Karpas-422 (cell line): ENCODE measurements around the gene MRPL51. TPM values are rescaled to one million over a fixed set of nuclear protein-coding genes. Genes with fewer than 3 reads are reported as not detected.
"Not testable (repeated sequence)": the region's sequence is repeated elsewhere in the genome, so short reads cannot be mapped to it uniquely, and the experiment has no call there.

Experiments used
- DNase-seq: peaks from one replicate; pipeline ENCODE4 v3.0.0-alpha.2; 2015
- H2AFZ ChIP-seq: fragments of 200-600 bp; sonication (generic); 2 replicates; pipeline ENCODE4 v1.6.1; 2014; ENCODE audit warnings: antibody characterized with exemption, low read length, mixed read lengths
- H3K27ac ChIP-seq: fragments of 200-600 bp; sonication (generic); 2 replicates; pipeline ENCODE4 v1.5.1; 2014; ENCODE audit warnings: mild to moderate bottlenecking, low read length, moderate library complexity
- H3K27me3 ChIP-seq: fragments of 200-600 bp; sonication (generic); 2 replicates; pipeline ENCODE4 v1.6.1; 2014; ENCODE audit warnings: low read length, mixed read lengths
- H3K36me3 ChIP-seq: fragments of 200-600 bp; sonication (generic); 2 replicates; pipeline ENCODE4 v1.6.1; 2014; ENCODE audit warnings: low read length, mixed read lengths; ENCODE audit not compliant: insufficient read depth
- H3K4me1 ChIP-seq: fragments of 200-600 bp; sonication (generic); 2 replicates; pipeline ENCODE4 v1.6.1; 2014; ENCODE audit warnings: mild to moderate bottlenecking, low read length, mixed read lengths
- H3K4me2 ChIP-seq: fragments of 200-600 bp; sonication (generic); 2 replicates; pipeline ENCODE4 v1.6.1; 2014; ENCODE audit warnings: low read length, low read depth, mild to moderate bottlenecking; ENCODE audit not compliant: poor library complexity, severe bottlenecking
- H3K4me3 ChIP-seq: fragments of 200-600 bp; sonication (generic); 2 replicates; pipeline ENCODE4 v1.5.1; 2014; ENCODE audit warnings: mild to moderate bottlenecking, antibody characterized with exemption, low read length, mixed read lengths
- H3K79me2 ChIP-seq: fragments of 200-600 bp; sonication (generic); 2 replicates; pipeline ENCODE4 v1.6.1; 2014; ENCODE audit warnings: mild to moderate bottlenecking, low read length, mixed read lengths
- H3K9ac ChIP-seq: fragments of 200-600 bp; sonication (generic); 2 replicates; pipeline ENCODE4 v1.6.0; 2014; ENCODE audit warnings: low read length
- H3K9me2 ChIP-seq: fragments of 200-600 bp; sonication (generic), shearing (Covaris generic); replicated peaks from 2 replicates; pipeline ENCODE4 v1.6.0; 2014; ENCODE audit warnings: mild to moderate bottlenecking, low read length, moderate library complexity; ENCODE audit not compliant: insufficient read depth
- H3K9me3 ChIP-seq: fragments of 300-700, 200-600 bp; sonication (generic); 2 replicates; pipeline ENCODE4 v1.6.1; 2014; ENCODE audit warnings: low read length, mixed read lengths
- H4K20me1 ChIP-seq: fragments of 200-600 bp; sonication (generic); 2 replicates; pipeline ENCODE4 v1.6.1; 2014; ENCODE audit warnings: mild to moderate bottlenecking, antibody characterized with exemption, low read length, low read depth; ENCODE audit not compliant: insufficient read depth
- total RNA-seq: library from RNA; depleted of rRNA; stranded (reverse); fragments of >200 nt; shearing (Covaris generic); gene quantifications from 2 replicates; pipeline ENCODE4 v1.2.3, GENCODE V29; 2014; ENCODE audit warnings: low replicate concordance

The MRPL51 gene
- total RNA-seq, 1 experiment from 2014 or later, result 171 TPM

DNA sequence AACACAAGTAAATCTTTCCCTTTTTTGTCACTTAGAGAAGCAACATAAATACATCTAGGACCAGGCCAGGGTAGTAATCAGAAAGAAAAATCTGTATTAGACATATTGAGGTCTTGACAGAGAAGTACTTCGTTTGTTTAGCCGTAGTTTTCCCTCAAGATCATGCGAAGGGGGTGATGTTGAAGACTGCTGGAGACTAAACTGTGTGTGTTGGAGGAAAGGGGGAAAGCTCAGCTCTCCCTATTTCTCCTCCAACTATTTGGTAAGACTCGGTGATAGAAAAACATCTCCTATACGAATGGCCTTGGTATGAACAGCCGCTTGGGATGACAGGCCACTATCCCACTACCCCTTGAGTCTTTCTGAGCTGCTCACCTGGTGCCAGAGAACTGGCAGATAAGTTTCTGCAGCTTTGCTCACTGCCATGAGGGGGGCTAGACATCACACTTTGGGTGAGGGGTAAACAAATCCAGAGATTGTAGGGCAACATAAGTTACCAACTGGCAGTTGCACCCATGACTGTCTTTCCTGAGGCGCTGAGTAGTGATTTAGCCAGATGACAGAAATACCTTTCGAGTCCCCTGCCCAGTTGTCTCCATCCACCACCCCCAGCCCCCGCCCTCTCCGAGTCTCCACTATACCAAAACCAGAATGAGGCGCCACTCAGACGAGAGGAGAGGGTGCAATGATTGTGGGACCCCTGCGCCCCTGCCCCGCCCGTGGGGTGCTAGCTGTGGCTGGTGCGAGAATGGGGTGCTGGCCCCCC, 23.3 kb downstream of the MRPL51 start:
- peak; percentile 67 for DNase-seq
- peaks cover 54% of the 10 kb centered on the region for H3K4me1 ChIP-seq
- peak overlapping the region; percentile 95 for H3K27ac ChIP-seq
- H3K9me2 ChIP-seq, result no peaks in the 10 kb centered on the region
- H3K27me3 ChIP-seq, result no peaks in the 10 kb centered on the region
- peaks cover 46% of the 10 kb centered on the region for H3K79me2 ChIP-seq
- peaks cover 47% of the 10 kb centered on the region for H3K36me3 ChIP-seq
- H3K9ac ChIP-seq, result peak overlapping the region; percentile 97
- peak overlapping the region; percentile 94 for H3K4me3 ChIP-seq
- H4K20me1 ChIP-seq, result peaks cover 32% of the 10 kb centered on the region
- peak overlapping the region; percentile 77 for H3K4me2 ChIP-seq
- H2AFZ ChIP-seq, result no peak overlapping the region
- H3K9me3 ChIP-seq, result no peaks in the 10 kb centered on the region

DNA sequence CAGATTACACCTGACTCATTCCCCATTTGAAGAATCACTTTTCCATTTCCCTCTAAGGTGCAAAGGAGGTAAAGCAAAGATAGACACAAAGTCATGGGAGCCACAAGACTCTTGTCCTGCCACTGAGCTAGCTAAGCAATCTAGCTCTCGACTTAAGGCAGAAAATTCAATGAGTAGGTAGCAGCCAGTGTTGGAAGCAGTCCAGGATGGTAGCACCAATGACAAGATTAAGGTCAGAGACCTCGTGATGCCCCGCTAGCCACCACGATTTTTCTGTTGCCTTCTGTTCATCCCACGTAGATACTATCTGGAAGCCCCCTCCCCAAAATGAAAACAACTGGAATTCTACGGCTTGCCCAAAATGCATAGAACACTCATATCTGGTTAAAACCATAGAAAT, 24.0 kb downstream of the MRPL51 start:
- Histone ChIP-seq H3K4me1 (peaks cover 61% of the 10 kb centered on the region), H2AFZ (no peak overlapping the region), H3K4me2 (peak overlapping the region; percentile 77), H3K79me2 (peaks cover 49% of the 10 kb centered on the region), H3K4me3 (peak overlapping the region; percentile 94), H3K9me2 (no peaks in the 10 kb centered on the region), H3K36me3 (peaks cover 54% of the 10 kb centered on the region), H3K27ac (peak overlapping the region; percentile 95), H3K9me3 (no peaks in the 10 kb centered on the region), H4K20me1 (peaks cover 32% of the 10 kb centered on the region), H3K9ac (peak overlapping the region; percentile 97), H3K27me3 (no peaks in the 10 kb centered on the region)
- peak; percentile 70 for DNase-seq

DNA sequence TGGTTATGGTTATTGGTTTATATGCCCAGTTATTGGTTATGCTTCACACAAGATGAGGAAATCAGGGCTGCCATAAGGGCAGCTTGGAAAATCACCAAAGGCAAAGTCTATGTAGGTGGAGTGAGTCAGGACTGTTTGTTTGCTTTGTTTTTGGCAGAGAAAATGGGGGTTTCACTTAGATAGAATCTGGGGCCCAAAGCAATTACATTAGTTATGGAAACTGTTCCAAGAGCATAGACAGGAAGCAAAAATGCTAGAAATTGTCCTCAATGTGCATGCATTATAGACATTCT, 24.8 kb downstream of the MRPL51 start:
- Histone ChIP-seq H4K20me1 (peaks cover 32% of the 10 kb centered on the region), H3K4me2 (peak overlapping the region; percentile 77), H3K79me2 (peaks cover 49% of the 10 kb centered on the region), H3K27ac (peak overlapping the region; percentile 95), H3K36me3 (peaks cover 61% of the 10 kb centered on the region), H3K9ac (peak overlapping the region; percentile 97), H3K27me3 (no peaks in the 10 kb centered on the region), H3K4me3 (peak overlapping the region; percentile 94), H3K9me2 (no peaks in the 10 kb centered on the region), H3K9me3 (no peaks in the 10 kb centered on the region), H2AFZ (no peak overlapping the region), H3K4me1 (peaks cover 69% of the 10 kb centered on the region)
- DNase-seq, result no peak

DNA sequence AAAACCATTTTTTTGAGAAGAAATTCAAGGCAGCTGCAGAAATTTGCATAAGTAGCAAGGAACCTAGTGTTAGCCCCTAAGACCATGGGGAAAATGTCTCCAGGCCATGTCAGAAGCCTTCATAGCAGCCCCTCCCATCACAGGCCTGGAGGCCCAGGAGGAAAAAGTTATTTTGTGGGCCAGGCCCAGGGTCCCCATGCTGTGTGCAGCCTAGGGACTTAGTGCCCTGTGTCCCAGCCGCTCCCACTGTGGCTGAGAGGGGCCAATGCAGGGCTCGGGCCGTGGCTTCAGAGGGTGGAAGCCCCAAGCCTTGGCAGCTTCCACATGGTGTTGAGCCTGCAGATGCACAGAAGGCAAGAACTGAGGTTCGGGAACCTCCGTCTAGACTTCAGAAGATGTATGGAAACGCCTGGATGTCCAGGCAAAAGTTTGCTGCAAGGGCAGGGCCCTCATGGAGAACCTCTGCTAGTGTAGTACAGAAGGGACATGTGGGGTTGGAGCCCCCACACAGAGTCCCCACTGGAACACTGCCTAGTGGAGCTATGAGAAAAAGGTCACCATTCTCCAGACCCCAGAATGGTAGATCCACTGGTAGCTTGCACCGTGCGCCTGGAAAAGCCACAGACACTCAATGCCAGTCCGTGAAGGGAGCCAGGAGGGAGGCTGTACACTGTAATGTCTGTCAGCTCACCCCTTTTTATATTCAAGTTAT, 25.3 kb downstream of the MRPL51 start:
- H3K9me3 ChIP-seq, H3K9me2 ChIP-seq, H3K27me3 ChIP-seq, H2AFZ ChIP-seq: not testable (repeated sequence)
- Histone ChIP-seq H3K4me1 (peaks cover 75% of the 10 kb centered on the region), H3K4me3 (peak overlapping the region; percentile 94), H3K27ac (peak overlapping the region; percentile 95), H3K79me2 (peaks cover 49% of the 10 kb centered on the region), H4K20me1 (peaks cover 32% of the 10 kb centered on the region), H3K9ac (peak overlapping the region; percentile 97), H3K4me2 (peak overlapping the region; percentile 77), H3K36me3 (peaks cover 64% of the 10 kb centered on the region)
- DNase-seq, result peak; percentile 62

DNA sequence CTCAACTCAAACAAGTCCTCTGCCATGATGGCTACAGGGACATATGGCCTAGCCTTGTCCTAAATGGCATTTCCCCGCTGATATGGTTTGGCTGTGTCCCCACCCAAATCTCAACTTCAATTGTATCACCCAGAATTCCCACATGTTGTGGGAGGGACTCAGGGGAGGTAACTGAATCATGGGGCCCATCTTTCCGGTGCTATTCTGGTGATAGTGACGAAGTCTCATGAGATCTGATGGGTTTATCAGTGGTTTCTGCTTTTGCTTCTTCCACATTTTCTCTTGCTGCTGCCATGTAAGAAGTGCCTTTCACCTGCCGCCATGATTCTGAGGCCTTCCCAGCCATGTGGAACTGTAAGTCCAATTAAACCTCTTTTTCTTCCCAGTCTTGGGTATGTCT, 26.3 kb downstream of the MRPL51 start:
- peaks cover 71% of the 10 kb centered on the region for H3K36me3 ChIP-seq
- not testable (repeated sequence) for H3K27me3 ChIP-seq, H3K9me3 ChIP-seq, H2AFZ ChIP-seq, H3K9me2 ChIP-seq, H3K4me3 ChIP-seq
- H3K4me1 ChIP-seq, result peaks cover 84% of the 10 kb centered on the region
- H3K27ac ChIP-seq, result peak overlapping the region; percentile 95
- H3K79me2 ChIP-seq, result peaks cover 49% of the 10 kb centered on the region
- peaks cover 32% of the 10 kb centered on the region for H4K20me1 ChIP-seq
- peak; percentile 77 for DNase-seq
- peak overlapping the region; percentile 77 for H3K4me2 ChIP-seq
- H3K9ac ChIP-seq, result peak overlapping the region; percentile 40

DNA sequence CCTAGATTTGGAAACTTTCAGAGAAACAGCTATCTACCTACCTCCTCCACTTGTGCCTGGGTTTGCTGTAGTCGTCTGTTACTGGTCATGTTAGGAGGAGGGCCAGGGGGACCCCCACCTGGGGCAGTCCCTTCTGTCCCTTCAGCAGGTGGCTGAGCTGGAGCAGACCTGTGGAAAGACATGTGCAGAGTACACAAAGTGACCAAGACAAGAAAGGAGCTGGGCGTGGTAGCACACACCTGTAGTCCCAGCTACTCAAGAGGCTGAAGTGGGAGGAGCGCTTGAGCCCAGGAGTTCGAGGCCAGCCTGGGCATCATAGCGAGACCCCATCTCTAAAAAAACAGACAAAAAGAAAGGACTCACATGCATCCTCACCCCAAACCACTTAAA, 26.9 kb downstream of the MRPL51 start:
- Histone ChIP-seq H3K79me2 (peaks cover 49% of the 10 kb centered on the region), H3K36me3 (peaks cover 76% of the 10 kb centered on the region), H3K9ac (peak overlapping the region; percentile 40), H3K4me2 (peak overlapping the region; percentile 77), H3K4me3 (no peak overlapping the region; the same call in 1 of the 2 replicates), H3K27me3 (no peaks in the 10 kb centered on the region), H3K27ac (peak overlapping the region; percentile 95), H3K9me3 (no peaks in the 10 kb centered on the region), H2AFZ (no peak overlapping the region), H3K9me2 (no peaks in the 10 kb centered on the region), H3K4me1 (peaks cover 87% of the 10 kb centered on the region), H4K20me1 (peaks cover 32% of the 10 kb centered on the region)
- DNase-seq, result peak; percentile 42

DNA sequence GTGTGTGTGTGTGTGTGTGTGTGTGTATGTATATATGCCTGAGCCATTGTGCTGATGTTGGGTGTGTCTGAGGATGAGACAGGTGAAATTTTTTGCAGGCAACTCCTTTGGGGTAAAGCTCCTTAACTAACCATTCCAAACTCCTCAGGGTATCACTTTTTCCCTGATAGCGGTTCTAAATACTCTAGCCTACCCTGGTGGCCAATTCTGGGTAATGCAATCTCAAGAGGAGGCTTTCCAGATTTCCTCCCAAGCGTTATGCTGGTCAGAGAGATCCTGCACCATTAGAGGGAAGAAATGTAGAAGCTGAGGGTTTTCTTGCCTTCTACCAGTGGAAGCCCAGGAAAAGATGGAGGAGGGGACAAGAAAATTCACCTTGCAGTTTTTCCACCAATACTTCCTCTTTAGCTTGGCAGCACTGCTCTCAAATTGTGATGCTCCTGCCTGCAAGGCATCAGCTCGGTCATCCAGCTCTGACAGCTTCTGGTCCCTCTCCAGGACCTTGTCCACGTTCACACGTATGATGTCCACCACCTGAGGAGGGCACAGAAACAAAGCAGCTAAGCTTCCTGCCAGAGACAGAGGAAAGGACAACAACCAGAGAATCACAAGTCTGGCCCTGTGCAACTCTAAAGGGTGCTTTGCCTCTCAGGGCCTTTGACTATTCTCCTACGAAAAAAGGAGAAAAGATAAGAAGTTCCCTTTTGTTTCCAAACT, 27.4 kb downstream of the MRPL51 start:
- H3K9me3 ChIP-seq, result no peaks in the 10 kb centered on the region
- H3K27me3 ChIP-seq, result no peaks in the 10 kb centered on the region
- peak overlapping the region; percentile 40 for H3K9ac ChIP-seq
- DNase-seq, result peak; percentile 71
- peak overlapping the region; percentile 95 for H3K27ac ChIP-seq
- H2AFZ ChIP-seq, result no peak overlapping the region
- H4K20me1 ChIP-seq, result peaks cover 32% of the 10 kb centered on the region
- no peaks in the 10 kb centered on the region for H3K9me2 ChIP-seq
- peaks cover 49% of the 10 kb centered on the region for H3K79me2 ChIP-seq
- H3K4me2 ChIP-seq, result peak overlapping the region; percentile 77
- H3K36me3 ChIP-seq, result peaks cover 82% of the 10 kb centered on the region
- H3K4me1 ChIP-seq, result peaks cover 89% of the 10 kb centered on the region
- H3K4me3 ChIP-seq, result no peak overlapping the region

DNA sequence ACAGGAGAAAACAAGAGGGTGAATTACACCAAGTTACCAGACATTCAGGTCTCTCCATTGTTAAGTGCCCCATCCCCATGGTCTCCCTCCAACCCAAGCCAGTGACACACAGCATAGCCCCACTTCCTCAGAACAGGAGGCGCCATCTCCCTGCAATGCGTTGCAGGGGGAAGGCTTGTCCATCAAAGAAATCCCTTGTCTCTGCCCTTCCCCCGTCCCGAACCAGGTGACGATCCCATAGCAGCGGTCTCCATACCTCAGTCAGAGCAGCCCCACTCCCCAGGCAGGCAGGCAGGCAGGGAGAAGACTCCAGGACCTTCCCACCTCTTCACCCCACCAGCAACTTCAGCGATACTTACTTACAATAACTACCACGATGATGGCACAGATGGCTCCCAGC, 28.5 kb downstream of the MRPL51 start:
- peak overlapping the region; percentile 95 for H3K27ac ChIP-seq
- peaks cover 96% of the 10 kb centered on the region for H3K4me1 ChIP-seq
- H4K20me1 ChIP-seq, result peaks cover 23% of the 10 kb centered on the region
- H3K4me3 ChIP-seq, result no peak overlapping the region
- H3K27me3 ChIP-seq, result no peaks in the 10 kb centered on the region
- peaks cover 81% of the 10 kb centered on the region for H3K36me3 ChIP-seq
- peak; percentile 43 for DNase-seq
- peaks cover 40% of the 10 kb centered on the region for H3K79me2 ChIP-seq
- H3K4me2 ChIP-seq, result peak overlapping the region; percentile 37
- no peaks in the 10 kb centered on the region for H3K9me2 ChIP-seq
- peak overlapping the region; percentile 63 for H3K9ac ChIP-seq
- no peak overlapping the region for H2AFZ ChIP-seq
- no peaks in the 10 kb centered on the region for H3K9me3 ChIP-seq
